Measurements from ENCODE around the gene DDAH2.

DDAH2 gene

GRCh38 chr6:31760790-31761189, 31.7 kb upstream of the DDAH2 start:
- no peak for DNase-seq

DNA sequence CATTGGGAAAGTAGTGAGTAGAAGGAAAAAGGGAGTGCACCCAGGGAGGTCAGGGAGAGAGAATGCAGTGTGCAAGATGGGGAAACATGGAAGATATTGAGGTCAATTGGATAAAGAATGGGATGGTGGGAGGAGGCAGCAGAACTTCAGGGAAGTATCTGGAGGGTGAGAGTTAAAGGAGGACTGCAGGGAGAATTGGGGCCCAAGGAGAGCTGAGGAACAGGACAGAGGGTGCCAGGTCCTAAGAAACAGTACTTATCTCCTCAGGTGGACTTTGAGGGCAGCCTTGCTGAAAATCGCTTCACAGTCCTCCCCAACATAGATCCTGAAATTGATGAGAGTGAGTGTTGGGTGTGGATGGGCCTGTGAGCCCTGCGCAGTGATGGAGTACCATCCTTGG, 29.2 kb upstream of the DDAH2 start:
- DNase-seq = no peak

DNA sequence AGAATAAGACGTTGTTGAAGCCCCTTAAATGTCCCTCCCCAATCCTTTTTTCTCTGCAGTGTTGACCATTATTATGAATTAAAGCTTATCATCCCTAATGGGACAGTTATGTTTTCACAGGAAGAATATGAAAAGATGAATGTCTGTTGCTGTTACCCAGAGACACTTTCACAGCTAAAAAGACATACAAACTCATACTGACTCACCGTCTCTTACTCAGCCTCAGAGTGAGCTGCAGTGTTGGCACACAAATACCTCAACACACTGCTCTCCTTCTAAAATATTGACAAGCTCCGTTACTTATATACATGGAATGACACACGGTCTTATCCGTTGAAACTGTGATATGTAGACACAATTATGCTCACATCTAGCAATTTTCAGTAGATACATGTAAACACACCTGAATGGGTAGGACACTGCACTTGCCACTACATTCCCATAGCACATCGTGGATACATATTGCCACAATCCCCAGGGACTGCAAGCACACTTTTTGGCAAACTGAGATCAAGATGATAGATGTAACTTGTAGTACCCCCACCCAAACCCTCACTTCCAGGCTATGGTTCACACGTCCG, 23.7 kb upstream of the DDAH2 start:
- no peak for DNase-seq

DNA sequence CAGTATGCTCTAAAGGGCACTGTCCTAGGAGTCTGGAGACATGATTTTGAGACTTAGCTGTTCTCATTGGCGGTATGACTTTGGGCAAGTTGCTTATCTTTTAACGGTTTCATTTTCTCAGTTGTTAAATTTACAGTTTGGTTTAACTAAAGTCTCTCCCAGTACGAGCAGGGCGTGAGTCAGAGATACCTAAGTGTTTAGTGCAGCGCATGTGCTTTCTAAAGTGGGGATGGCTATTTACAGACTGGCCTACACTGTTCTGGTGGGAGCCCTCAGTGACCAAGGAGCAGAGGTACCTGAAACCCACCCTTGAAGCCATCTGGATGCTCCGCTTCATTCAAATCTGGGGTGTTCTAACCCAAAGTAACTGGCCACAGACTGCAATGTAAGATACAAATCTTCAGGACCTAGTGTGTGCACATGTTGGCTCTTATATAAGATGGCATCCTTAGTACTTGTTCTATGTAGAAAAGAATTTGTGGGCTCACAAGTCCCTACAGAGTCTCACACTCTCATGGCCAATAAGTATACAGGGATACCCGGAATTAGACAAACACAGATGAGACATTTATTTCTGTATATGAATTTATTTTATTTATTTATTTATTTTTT, 21.4 kb upstream of the DDAH2 start:
- DNase-seq = no peak

- no peak for DNase-seq
Measured at GRCh38 chr6:31749301-31750036, 20.4 kb upstream of the DDAH2 start.

GRCh38 chr6:31744422-31744821, 15.3 kb upstream of the DDAH2 start:
- no peak for DNase-seq

DNA sequence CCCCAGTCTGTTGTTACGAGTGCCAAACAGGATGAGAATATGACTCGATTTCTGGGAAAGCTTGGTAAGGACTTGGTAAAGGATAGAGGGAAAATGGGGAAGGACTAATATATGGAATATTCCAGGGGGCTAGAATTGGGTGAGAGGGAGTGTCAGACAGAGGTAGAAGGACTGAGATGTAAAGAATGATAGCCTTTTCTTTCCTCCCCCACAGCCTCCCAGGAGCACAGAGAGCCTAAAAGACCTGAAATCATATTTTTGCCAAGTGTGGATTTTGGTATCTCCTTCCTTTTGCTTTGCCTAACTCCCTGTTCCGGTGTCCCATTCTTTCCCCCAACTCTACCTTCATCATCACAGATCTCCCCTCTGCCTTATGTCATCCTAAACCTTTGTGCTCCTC, 13.8 kb upstream of the DDAH2 start:
- no peak for DNase-seq

DNA sequence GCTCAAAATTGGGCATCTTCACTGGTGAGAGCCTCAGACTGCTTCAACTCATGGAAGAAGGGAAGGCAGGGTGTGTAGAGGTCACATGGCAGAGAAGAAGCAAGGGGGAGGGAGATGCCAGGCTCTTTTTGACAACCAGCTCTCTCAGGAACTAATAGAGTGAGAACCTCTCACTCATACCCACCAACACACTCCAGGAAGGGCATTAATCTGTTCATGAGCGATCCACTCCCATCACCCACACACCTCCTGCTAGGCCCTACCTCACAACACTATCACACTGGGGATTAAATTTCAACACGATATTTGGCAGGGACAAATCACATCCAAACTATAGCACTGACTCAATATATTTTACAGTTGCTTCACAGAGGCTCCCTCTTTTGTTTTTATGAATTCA, 12.7 kb upstream of the DDAH2 start:
- DNase-seq = no peak

DNA sequence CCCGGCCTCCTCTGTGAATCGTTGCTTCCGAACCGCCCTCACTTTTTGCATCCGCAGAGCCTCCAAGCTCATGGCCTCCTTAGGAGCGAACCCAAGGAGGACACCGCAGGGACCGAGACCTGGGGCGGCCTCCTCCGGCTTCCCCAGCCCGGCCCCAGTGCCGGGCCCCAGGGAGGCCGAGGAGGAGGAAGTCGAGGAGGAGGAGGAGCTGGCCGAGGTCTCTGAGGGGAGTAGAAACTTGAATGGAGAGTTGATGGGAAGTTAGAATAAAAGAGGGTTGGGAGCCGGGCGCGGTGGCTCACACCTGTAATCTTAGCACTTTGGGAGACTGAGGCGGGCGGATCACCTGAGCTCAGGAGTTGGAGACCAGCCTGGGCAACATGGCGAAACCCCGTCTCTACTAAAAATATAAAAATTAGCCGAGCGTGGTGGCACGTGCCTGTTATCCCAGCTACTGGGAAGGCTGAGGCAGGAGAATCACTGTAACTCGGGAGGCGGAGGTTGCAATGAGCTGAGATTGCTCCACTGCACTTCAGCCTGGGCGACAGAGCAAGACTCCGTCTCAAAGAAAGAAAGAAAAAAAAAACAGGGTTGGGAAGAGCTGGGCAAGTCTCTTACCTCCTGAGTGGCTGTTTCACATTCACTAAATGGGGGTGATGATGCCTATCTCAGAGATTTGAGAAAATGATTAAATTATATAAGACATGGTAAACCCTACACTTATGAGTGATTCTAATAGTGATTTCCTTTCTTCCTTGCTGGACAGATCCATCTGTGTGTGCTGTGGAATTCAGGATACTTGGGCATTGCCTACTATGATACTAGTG, 11.5 kb upstream of the DDAH2 start:
- no peak for DNase-seq

- DNase-seq = peak; percentile 91 to 92
Measured at GRCh38 chr6:31739639-31740396, 10.7 kb upstream of the DDAH2 start, which contains the start of gene MSH5. Gene MSH5 (plus strand): TSS chr6:31740005. CDS start chr6:31740467, 462 bp downstream.

- peak; percentile 54 to 55 for DNase-seq
Measured at GRCh38 chr6:31737991-31738979, 9.2 kb upstream of the DDAH2 start.

- no peak for DNase-seq
Measured at GRCh38 chr6:31737315-31737990, 8.4 kb upstream of the DDAH2 start.

GRCh38 chr6:31736768-31737314, 7.7 kb upstream of the DDAH2 start:
- DNase-seq = no peak

DNA sequence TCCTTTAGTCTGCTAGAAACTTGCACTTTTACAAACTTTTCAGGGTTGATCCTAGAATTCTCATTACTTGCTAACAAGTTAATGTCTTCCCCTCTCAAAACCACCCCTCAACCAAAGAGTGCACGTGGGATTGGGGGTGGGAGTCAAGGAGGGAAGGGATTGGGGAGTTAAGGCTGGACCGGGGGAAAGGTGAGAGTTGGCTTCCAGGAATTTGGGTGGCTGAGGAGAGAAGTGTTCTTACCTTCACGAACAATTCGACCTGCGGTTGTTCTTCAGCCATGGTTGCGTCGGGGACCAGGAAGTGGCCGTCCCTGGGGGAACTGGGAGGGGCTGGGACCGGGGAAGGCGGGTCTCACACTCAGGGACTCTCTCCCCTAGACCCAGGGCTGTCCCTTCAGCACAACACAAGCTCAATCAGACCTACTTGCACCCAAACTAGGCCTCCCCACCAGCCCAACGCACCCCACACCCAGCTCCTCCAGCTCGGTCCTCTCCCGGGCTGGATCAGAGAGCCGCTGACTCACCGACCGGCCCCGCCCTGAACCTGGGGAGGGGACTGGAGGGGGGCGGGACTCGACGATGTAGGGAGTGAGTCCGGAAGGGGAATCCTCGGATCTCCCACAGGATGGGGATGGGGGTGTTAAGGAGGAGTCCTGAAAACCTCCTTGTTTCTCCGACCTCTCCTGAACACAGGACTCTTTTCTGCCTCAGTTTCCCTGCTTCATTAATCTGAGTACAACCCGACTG, 7.1 kb upstream of the DDAH2 start, which contains the start of gene CLIC1:
CLIC1 (minus strand) TSS at position 510 of the 747 bp plus-strand sequence; CDS start at position 280, 230 bp downstream.
- DNase-seq = peak; percentile 72

DNA sequence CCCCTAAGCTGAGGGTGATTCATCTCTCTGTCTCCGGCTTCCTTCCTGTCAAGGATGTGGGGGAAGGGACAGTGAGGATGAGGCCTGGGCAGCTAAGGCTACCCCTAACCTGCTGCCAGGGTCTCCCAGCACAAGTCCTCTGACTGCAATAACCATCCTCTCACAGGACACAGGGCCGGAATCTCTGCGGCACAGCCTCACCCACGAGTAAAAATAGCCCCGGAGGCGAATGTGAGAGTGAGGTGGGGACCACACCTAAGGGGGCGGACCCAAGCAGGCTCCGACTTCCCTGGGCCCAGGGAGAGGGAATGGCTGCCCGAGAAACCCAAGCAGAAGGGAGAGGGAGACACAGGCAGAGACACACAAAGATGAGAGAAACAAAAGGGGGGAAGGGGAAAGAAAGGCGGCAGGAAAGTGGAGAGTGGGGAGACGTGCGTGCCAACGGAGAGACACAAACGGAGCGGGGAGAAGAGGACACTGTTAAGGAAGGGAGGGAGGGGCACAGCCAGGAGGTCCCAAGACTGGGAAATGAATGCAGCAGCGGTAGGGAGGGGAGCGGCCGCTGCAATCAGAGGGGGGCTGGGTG, 5.8 kb upstream of the DDAH2 start:
- DNase-seq = peak; percentile 32 to 33

GRCh38 chr6:31734247-31734820, 5.2 kb upstream of the DDAH2 start:
- no peak for DNase-seq

DNA sequence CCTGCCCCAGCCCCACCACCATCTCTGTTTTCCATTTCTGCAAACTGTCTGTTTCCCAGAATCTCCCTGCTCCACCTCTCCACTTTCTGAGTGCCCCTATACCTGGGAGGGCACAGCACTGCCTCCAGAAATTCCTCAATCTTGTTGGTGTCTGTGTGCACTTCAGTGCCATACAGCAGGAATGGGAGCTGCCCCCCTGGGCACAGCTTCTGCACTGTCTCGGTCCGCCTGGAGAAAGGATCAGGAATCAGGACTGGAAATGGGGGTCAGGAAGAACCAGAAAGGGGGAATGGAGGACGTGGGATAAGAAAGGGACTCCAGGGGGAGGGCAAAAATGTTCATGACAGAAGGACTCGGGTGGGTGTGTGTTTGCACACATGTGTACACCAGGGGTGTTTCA, 4.6 kb upstream of the DDAH2 start:
- DNase-seq = no peak

GRCh38 chr6:31732029-31732428, 2.9 kb upstream of the DDAH2 start:
- DNase-seq = no peak

GRCh38 chr6:31730631-31731086, 1.6 kb upstream of the DDAH2 start:
- DNase-seq = no peak

Data from activated CD4-positive, alpha-beta T cell treated with anti-CD3 and anti-CD28 coated beads, Interleukin-2, amount 50 U/mL, for 4 hours (primary cell).